Cardiac muscle cell (in vitro differentiated cells and primary cell): ENCODE measurements around the gene PTPRF. TPM values are rescaled to one million over a fixed set of nuclear protein-coding genes. Genes with fewer than 3 reads are reported as not detected.
"Not testable (repeated sequence)": the region's sequence is repeated elsewhere in the genome, so short reads cannot be mapped to it uniquely, and the experiment has no call there.

ENCODE experiments used
- DNase-seq, 2 donors: peaks; one replicate each; pipeline versions ENCODE4 v3.0.0 to v3.0.0-alpha.2; 2010 to 2017; ENCODE audit warnings: low read depth in 1 of 2, low spot score in 1 of 2
- H3K27ac ChIP-seq: fragments of 200-600 bp; sonication (generic); 2 replicates; pipeline ENCODE4 v1.5.1; 2016
- H3K27me3 ChIP-seq: fragments of 200-600 bp; sonication (generic); 2 replicates; pipeline ENCODE4 v1.6.0; 2016; ENCODE audit warnings: control low read depth
- H3K36me3 ChIP-seq: fragments of 200-600 bp; sonication (generic); 2 replicates; pipeline ENCODE4 v1.5.1; 2016; ENCODE audit warnings: control low read depth
- H3K4me1 ChIP-seq: fragments of 200-600 bp; sonication (generic); 2 replicates; pipeline ENCODE4 v1.8.1; 2017; ENCODE audit warnings: low read depth, mild to moderate bottlenecking, mixed run types
- H3K4me3 ChIP-seq: fragments of 200-600 bp; sonication (generic); 2 replicates; pipeline ENCODE4 v1.5.1; 2016; ENCODE audit warnings: mild to moderate bottlenecking
- H3K9me3 ChIP-seq: fragments of 200-600 bp; sonication (generic); 2 replicates; pipeline ENCODE4 v1.5.1; 2017; ENCODE audit warnings: low read depth, mild to moderate bottlenecking, control low read depth
- CTCF ChIP-seq: IDR thresholded peaks from 2 replicates; pipeline ENCODE4 v1.5.1; 2012; ENCODE audit warnings: low read depth, mild to moderate bottlenecking, low read length
- polyA plus RNA-seq: library from polyadenylated mRNA; unstranded; fragments of >200 nt; fragmentation: Nextera tagmentation; extraction: Ambion mirVana; gene quantifications from 2 replicates; pipeline ENCODE4 v1.2.1, GENCODE V29; 2016
- total RNA-seq: library from RNA; depleted of rRNA; stranded (reverse); fragments of >200 nt; gene quantifications from 2 replicates; pipeline ENCODE4 v1.2.3, GENCODE V29; 2016

PTPRF gene
- total and polyA plus RNA-seq, 2 experiments from 2014 or later = 44.1 to 72.8 TPM

- no peak for DNase-seq
- Histone ChIP-seq H3K9me3 (no peaks in the 10 kb centered on the region), H3K27ac (no peak overlapping the region), H3K4me1 (no peaks in the 10 kb centered on the region), H3K27me3 (no peaks in the 10 kb centered on the region), H3K4me3 (no peak overlapping the region), H3K36me3 (no peaks in the 10 kb centered on the region)
- TF ChIP-seq CTCF = no peak
Measured at GRCh38 chr1:43639976-43640794, 109.5 kb downstream of the PTPRF start.

- TF ChIP-seq CTCF = no peak
- no peaks in the 10 kb centered on the region for H3K36me3 ChIP-seq
Measured at GRCh38 chr1:43644558-43644957, 113.9 kb downstream of the PTPRF start.

DNA sequence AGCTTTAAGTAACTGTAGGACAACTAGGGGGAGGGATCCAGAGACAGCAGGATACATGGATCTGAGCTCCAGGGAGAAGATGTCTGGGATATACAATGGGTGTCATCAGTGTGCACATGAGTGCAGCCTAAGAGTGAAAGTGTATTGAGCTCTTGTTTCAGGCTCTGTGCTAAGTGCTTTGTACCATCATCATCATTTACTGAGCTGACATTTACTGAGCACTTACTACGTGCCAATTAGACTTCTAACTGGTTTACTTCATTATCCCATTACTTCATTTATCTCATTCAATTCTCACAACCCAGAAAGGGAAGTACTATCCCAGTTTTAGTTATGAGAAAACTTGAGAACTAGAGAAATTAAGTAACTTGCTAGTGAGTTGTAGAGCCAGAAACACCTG is 114.8 kb downstream of the PTPRF start:
- DNase-seq = no peak
- Histone ChIP-seq H3K27ac (no peak overlapping the region), H3K36me3 (no peaks in the 10 kb centered on the region), H3K4me1 (no peaks in the 10 kb centered on the region), H3K9me3 (no peaks in the 10 kb centered on the region), H3K4me3 (no peak overlapping the region), H3K27me3 (no peaks in the 10 kb centered on the region)
- no peak for TF ChIP-seq CTCF

More at GRCh38 chr1:43644558-43644957, 113.9 kb downstream of the PTPRF start:
- DNase-seq = no peak
- Histone ChIP-seq H3K9me3 (no peaks in the 10 kb centered on the region), H3K27ac (no peak overlapping the region), H3K4me3 (no peak overlapping the region), H3K4me1 (no peaks in the 10 kb centered on the region), H3K27me3 (no peaks in the 10 kb centered on the region)

- DNase-seq, H3K36me3 ChIP-seq, H3K4me3 ChIP-seq, H3K27me3 ChIP-seq, H3K27ac ChIP-seq, H3K9me3 ChIP-seq: not testable (repeated sequence)
- H3K4me1 ChIP-seq = peaks cover 14% of the 10 kb centered on the region
Measured at GRCh38 chr1:43647331-43647730, 116.6 kb downstream of the PTPRF start.

DNA sequence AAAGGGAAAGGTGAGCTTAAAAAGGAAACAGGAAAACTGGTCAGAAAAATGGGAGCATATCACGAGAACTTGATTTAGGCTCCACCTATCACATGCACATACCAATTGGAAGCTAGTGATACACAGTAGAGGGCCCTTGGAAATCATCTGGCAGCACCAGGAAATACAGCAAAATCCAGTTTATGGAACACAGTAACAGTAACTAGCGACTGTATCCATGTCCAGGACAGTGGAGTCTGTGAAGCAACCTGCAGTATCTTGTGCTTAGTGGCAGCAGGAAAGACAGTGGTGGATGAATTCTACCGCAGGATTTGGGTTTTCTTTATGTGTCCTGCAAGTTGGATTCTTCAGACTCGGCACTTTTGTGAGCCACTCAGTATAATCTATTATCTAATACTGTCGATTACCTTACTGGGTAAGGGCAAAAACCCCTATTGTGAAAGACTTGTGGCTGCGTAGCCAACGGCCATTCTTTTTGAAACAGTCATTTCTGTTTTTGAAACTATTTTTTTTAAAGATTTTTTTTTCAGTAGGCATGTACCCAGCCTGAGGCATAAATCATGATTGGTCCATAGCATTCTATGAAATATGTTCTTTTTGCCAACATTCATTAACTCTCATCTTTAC is 117.7 kb downstream of the PTPRF start:
- H3K9me3 ChIP-seq = no peaks in the 10 kb centered on the region
- no peaks in the 10 kb centered on the region for H3K27me3 ChIP-seq
- DNase-seq = peak in 1 of 2 donors; percentile 16
- no peaks in the 10 kb centered on the region for H3K36me3 ChIP-seq
- no peak overlapping the region for H3K4me3 ChIP-seq
- H3K4me1 ChIP-seq = peaks cover 14% of the 10 kb centered on the region
- H3K27ac ChIP-seq = no peak overlapping the region
- no peak for TF ChIP-seq CTCF

GRCh38 chr1:43648876-43649477 is 118.3 kb downstream of the PTPRF start:
- TF ChIP-seq CTCF = no peak
- H3K27ac ChIP-seq = peak overlapping the region; percentile 82
- peaks cover 14% of the 10 kb centered on the region for H3K4me1 ChIP-seq
- H3K27me3 ChIP-seq = no peaks in the 10 kb centered on the region
- H3K9me3 ChIP-seq = no peaks in the 10 kb centered on the region
- no peak for DNase-seq
- peak overlapping the region; percentile 82 for H3K4me3 ChIP-seq
- H3K36me3 ChIP-seq = peaks cover 6% of the 10 kb centered on the region
